ENCODE data around the gene EMID1. TPM values are rescaled to one million over a fixed set of nuclear protein-coding genes. Genes with fewer than 3 reads are reported as not detected.

Gene EMID1
- total RNA-seq (2014; rRNA removed; shearing (Covaris generic)), result 0.60 TPM in 1 of 2 replicates, not detected in the other
- 0.09 TPM in 1 of 2 replicates, not detected in the other for polyA plus RNA-seq (2015; cell fraction: cytosol; rRNA removed)
- polyA plus RNA-seq (2015; cell fraction: nucleus; rRNA removed), result 0.16 and 0.27 TPM in 2 replicates

GRCh38 chr22:29205594-29206371, at the start of gene EMID1:
Gene EMID1 (plus strand): TSS chr22:29205896. CDS start chr22:29206039, 143 bp downstream.
- no peak for DNase-seq (ENCODE audit: low read depth)

- no peak for DNase-seq (ENCODE audit: low read depth)
These were observed 49.7 kb upstream of the EMID1 start for GRCh38 chr22:29155966-29156365.

- DNase-seq (ENCODE audit: low read depth), result no peak
These were observed 49.2 kb upstream of the EMID1 start for GRCh38 chr22:29156507-29156906.

GRCh38 chr22:29157759-29158535, 47.7 kb upstream of the EMID1 start:
- peak; percentile 26 for DNase-seq (ENCODE audit: low read depth)

GRCh38 chr22:29158546-29158945, 47.1 kb upstream of the EMID1 start:
- no peak for DNase-seq (ENCODE audit: low read depth)

- DNase-seq (ENCODE audit: low read depth), result no peak
These were observed 41.9 kb upstream of the EMID1 start for GRCh38 chr22:29163808-29164207.

GRCh38 chr22:29165321-29166060, 40.2 kb upstream of the EMID1 start:
- no peak for DNase-seq (ENCODE audit: low read depth)

GRCh38 chr22:29166180-29166579, 39.5 kb upstream of the EMID1 start:
- DNase-seq (ENCODE audit: low read depth), result no peak

- peak; percentile 10 for DNase-seq (ENCODE audit: low read depth)
These were observed 38.4 kb upstream of the EMID1 start for GRCh38 chr22:29167032-29167911.

GRCh38 chr22:29171721-29172120, 34.0 kb upstream of the EMID1 start:
- no peak for DNase-seq (ENCODE audit: low read depth)

- no peak for DNase-seq (ENCODE audit: low read depth)
These were observed 33.5 kb upstream of the EMID1 start for GRCh38 chr22:29172216-29172615.

GRCh38 chr22:29175312-29175835, 30.3 kb upstream of the EMID1 start:
- no peak for DNase-seq (ENCODE audit: low read depth)

- no peak for DNase-seq (ENCODE audit: low read depth)
These were observed 21.5 kb upstream of the EMID1 start for GRCh38 chr22:29183971-29184848.

GRCh38 chr22:29184849-29185490, 20.7 kb upstream of the EMID1 start:
- DNase-seq (ENCODE audit: low read depth), result no peak

GRCh38 chr22:29186302-29186701, 19.4 kb upstream of the EMID1 start:
- DNase-seq (ENCODE audit: low read depth), result no peak

GRCh38 chr22:29187831-29188230, 17.9 kb upstream of the EMID1 start:
- DNase-seq (ENCODE audit: low read depth), result no peak

GRCh38 chr22:29190051-29190450, 15.6 kb upstream of the EMID1 start:
- DNase-seq (ENCODE audit: low read depth), result no peak

- no peak for DNase-seq (ENCODE audit: low read depth)
These were observed 14.8 kb upstream of the EMID1 start for GRCh38 chr22:29190918-29191317.

- DNase-seq (ENCODE audit: low read depth), result no peak
These were observed 12.7 kb upstream of the EMID1 start for GRCh38 chr22:29193021-29193420.
